AG09319 (cell line): ENCODE results near the gene CACNA1C.

Experiments used
- DNase-seq: peaks from one replicate; pipeline ENCODE4 v3.0.0-alpha.2; 2010; ENCODE audit warnings: low read depth; ENCODE audit errors: extremely low read depth
- TF ChIP-seq, protein P1 (sequence below): IDR thresholded peaks from 2 replicates; pipeline ENCODE4 v1.5.1; 2011; ENCODE audit warnings: low read depth, mild to moderate bottlenecking, inconsistent platforms, low read length, moderate library complexity

The CACNA1C gene

DNA sequence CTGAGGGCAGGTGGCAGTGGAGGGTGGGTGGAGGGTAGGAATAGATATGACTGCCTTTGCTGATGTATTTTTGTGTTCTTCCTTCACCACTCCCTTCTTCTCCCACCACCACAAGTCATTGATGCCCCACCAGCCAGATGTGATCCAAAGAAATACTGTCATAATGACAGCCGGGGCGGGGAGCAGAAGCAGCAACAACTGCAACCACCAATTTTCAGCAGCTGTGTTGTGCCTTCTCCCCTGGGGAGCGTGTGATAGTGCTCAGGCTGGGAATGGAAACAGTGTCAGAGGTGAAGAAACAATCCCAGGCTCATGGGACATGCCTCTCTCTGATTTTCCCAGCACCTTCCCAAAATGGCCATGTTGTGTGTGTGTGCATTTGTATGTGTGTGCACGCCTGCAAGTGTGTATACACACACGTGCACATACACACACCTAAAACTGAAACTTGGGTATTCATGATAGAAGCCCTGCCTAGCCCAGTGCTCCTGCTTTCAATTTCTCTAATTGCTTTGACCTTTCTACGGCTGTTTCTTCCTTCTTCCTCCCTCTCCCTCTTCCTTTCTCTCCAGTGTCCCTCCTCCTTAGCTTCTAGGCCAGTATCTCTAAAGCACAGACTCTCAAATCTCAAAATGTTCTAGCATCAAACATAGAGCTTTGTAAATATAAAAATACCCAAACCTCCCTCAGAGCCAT is 442.8 kb downstream of the CACNA1C start:
- DNase-seq, result no peak
- TF ChIP-seq, protein P1, sequence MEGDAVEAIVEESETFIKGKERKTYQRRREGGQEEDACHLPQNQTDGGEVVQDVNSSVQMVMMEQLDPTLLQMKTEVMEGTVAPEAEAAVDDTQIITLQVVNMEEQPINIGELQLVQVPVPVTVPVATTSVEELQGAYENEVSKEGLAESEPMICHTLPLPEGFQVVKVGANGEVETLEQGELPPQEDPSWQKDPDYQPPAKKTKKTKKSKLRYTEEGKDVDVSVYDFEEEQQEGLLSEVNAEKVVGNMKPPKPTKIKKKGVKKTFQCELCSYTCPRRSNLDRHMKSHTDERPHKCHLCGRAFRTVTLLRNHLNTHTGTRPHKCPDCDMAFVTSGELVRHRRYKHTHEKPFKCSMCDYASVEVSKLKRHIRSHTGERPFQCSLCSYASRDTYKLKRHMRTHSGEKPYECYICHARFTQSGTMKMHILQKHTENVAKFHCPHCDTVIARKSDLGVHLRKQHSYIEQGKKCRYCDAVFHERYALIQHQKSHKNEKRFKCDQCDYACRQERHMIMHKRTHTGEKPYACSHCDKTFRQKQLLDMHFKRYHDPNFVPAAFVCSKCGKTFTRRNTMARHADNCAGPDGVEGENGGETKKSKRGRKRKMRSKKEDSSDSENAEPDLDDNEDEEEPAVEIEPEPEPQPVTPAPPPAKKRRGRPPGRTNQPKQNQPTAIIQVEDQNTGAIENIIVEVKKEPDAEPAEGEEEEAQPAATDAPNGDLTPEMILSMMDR, result no peak

DNA sequence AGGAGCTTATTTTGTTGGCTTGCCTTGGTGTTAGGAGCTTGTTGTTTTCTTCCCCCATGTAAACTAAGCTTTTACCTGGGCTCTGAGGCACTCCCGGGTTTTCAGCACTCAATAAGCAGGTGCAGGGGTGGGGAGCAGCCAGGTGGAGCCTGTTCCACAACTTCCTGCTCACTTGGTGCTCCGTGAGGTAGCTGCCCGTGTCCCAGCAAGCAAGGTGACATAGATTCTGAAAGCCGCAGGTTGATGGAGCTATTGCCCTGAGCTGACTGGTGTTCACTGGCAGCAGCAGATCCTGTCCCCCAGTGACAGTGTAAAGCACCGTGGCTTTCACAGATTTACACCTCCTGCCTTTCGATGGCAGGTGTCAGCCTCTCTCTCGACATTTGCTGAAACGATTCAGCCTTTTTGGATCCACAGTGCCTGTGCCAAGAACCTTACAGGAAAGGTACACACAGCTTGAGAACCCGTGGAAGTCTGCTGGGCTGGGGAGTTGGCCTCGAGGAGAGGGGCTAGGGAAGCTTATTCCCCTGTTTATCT is 446.2 kb downstream of the CACNA1C start:
- no peak for DNase-seq
- TF ChIP-seq, protein P1, result no peak

DNA sequence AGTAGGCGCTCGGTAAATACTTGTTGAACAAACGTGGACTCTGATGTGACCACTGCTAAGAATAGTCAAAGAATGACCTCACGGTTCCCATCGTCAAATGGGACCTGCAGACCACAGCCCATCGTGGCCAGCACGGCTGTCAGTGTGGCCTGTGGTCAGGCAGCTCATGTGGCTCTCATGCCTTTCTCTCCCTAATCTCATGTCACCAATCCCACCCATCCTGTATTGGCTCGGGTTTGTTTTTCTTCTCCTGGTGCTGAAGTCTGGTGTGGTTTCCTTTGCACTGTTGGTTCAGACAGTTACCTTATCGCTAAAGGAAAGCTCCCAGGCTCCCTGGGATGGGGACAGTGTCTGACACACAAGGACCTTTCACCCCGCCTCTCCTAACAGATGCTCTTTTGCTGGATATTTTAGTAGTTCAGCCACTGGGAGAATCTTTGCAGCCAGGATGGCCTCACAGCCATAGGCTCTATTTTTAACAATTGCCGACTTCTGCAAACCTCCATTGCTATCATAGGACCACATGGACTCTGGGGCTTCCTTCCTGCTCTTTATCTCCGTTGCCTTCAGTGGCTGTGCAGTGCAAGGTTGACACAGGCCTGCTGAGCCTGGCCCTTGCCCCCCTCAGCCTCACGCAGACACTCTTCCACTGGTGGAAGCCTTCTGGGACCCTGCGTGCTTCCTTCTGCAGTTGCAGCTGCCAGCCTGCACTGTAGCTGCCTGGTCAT is 448.8 kb downstream of the CACNA1C start:
- TF ChIP-seq, protein P1, result no peak
- DNase-seq, result no peak

DNA sequence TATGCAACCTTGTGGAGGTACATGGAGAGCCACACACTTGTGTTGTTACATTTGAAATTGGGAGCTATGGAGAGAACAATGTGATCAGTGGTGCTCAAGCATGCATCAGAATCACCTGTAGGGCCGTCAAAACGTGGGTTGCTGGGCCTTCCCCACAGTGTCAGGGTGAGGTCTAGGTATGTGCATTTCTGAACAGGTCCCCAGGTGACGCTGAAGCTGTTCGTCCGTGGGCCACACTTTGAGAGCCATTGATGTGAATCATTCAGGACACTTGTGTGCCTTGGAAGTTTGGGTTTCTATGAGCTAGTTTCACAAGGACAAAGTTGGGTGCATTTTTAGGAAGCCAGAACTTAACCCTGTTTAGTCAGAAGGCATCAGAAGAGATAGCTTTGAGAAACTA is 450.2 kb downstream of the CACNA1C start:
- TF ChIP-seq, protein P1, result no peak
- DNase-seq, result no peak

DNA sequence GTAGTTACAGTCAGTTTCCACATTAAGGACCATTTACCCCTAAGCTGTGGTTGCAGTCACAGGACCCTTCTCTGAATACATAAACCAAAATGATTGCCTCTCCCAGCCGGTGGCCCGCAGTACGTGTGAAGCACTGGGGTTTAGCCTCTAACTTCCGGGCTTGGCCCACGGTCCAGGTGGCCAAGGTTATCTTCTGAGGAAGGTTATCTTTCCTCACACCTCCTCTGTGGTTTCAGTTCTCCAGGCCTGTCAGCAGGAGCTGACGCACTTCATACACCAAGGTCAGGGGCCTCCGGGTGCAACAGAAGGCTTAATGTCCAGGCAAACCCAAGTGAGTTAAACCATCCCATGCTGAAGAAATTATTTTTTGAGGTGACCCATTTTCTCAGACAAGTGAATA is 451.0 kb downstream of the CACNA1C start:
- no peak for DNase-seq
- TF ChIP-seq, protein P1, result no peak

DNA sequence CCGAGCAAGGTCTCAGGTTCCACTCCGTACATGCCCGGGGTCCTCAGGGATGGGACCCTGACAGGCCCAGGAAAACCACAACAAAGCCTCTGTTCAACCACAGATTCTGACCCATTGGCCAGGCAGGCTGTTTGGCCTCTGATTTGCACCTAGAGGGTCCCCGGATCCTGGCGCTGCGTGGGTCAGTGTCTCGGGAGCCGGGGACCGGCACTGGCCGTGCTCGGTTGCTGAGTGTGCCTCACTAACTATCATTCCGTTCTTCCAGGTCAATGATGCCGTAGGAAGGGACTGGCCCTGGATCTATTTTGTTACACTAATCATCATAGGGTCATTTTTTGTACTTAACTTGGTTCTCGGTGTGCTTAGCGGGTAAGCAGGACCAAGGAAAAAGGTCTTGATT is 451.8 kb downstream of the CACNA1C start:
- no peak for DNase-seq
- TF ChIP-seq, protein P1, result no peak

DNA sequence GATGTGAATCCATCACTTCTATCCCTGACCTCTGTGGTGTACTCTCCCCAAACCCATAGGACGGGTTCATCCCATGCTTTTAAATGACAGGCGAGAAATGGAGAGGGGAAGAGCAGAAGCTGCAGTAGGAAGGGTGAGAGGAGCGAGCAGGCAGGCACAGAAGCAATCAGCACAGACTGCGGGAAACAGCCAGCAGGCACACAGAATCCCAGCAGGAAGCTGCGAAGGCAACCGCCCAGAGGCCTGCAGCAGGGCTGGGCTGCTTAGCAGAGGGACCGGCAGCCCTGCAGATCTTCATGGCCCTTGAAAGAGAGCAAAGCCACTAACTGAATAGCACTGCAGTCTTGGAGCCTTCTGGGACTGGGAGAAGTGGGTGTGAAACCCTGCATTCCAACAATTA is 455.0 kb downstream of the CACNA1C start:
- no peak for DNase-seq
- TF ChIP-seq, protein P1, result no peak
